ENCODE measurements around the gene CDX1.

GRCh38 chr5:150159031-150159430, 7.5 kb upstream of the CDX1 start:
- TF ChIP-seq, protein P1, sequence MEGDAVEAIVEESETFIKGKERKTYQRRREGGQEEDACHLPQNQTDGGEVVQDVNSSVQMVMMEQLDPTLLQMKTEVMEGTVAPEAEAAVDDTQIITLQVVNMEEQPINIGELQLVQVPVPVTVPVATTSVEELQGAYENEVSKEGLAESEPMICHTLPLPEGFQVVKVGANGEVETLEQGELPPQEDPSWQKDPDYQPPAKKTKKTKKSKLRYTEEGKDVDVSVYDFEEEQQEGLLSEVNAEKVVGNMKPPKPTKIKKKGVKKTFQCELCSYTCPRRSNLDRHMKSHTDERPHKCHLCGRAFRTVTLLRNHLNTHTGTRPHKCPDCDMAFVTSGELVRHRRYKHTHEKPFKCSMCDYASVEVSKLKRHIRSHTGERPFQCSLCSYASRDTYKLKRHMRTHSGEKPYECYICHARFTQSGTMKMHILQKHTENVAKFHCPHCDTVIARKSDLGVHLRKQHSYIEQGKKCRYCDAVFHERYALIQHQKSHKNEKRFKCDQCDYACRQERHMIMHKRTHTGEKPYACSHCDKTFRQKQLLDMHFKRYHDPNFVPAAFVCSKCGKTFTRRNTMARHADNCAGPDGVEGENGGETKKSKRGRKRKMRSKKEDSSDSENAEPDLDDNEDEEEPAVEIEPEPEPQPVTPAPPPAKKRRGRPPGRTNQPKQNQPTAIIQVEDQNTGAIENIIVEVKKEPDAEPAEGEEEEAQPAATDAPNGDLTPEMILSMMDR (IDR thresholded peaks at IDR 0.05 in 4 of 5, conservative IDR thresholded peaks at IDR 0.05 in 1 of 5) = no peak
- no peak for TF ChIP-seq POLR2A (IDR thresholded peaks at IDR 0.05)
